H1 (cell line): ENCODE results near the gene IFI30.

Source experiments
- ATF2 ChIP-seq: IDR thresholded peaks from 2 replicates; pipeline ENCODE4 v1.6.1; 2012; ENCODE audit warnings: low read length, inconsistent platforms
- CTCF ChIP-seq, 3 experiments: IDR thresholded peaks; 1 replicate in 2 of 3; 2 replicates in 1 of 3; pipeline versions ENCODE4 v1.5.1 to v1.6.1; 2011; ENCODE audit warnings: low read length in 3 of 3, mild to moderate bottlenecking in 3 of 3, inconsistent platforms in 2 of 3, low read depth in 1 of 3, moderate library complexity in 1 of 3; ENCODE audit not compliant: insufficient read depth in 1 of 3; ENCODE audit errors: control extremely low read depth in 1 of 3
- EP300 ChIP-seq, 2 experiments: IDR thresholded peaks; 1 replicate in 1 of 2; 2 replicates in 1 of 2; pipeline ENCODE4 v1.6.1; 2011 to 2012; ENCODE audit warnings: low read depth in 2 of 2, low read length in 2 of 2, mild to moderate bottlenecking in 2 of 2, borderline replicate concordance in 1 of 2, inconsistent platforms in 1 of 2, moderate library complexity in 1 of 2
- EZH2 ChIP-seq: fragments of 200-600 bp; sonication (generic); IDR thresholded peaks from 2 replicates; pipeline ENCODE4 v1.7.1; 2012; ENCODE audit warnings: low read depth, mild to moderate bottlenecking, moderate library complexity, low read length, inconsistent platforms; ENCODE audit not compliant: severe bottlenecking
- KDM1A ChIP-seq: fragments of 200-600, 300-600 bp; sonication (generic); IDR thresholded peaks from 2 replicates; pipeline ENCODE4 v1.7.1; 2016; ENCODE audit warnings: mild to moderate bottlenecking, low read length, borderline replicate concordance
- KDM4A ChIP-seq: IDR thresholded peaks from one replicate; pipeline ENCODE4 v1.7.1; 2012; ENCODE audit warnings: low read depth, mild to moderate bottlenecking, moderate library complexity, low read length, inconsistent platforms; ENCODE audit not compliant: severe bottlenecking
- MAX ChIP-seq: IDR thresholded peaks from 2 replicates; pipeline ENCODE4 v1.6.1; 2012; ENCODE audit warnings: inconsistent platforms
- PHF8 ChIP-seq: fragments of 200-600 bp; sonication (generic); conservative IDR thresholded peaks from 2 replicates; pipeline ENCODE4 v1.7.1; 2012; ENCODE audit warnings: low read depth, mild to moderate bottlenecking, inconsistent platforms, low read length, moderate library complexity
- POLR2A ChIP-seq, 2 experiments: IDR thresholded peaks; 1 replicate in 1 of 2; 2 replicates in 1 of 2; pipeline ENCODE4 v1.6.1; 2011; ENCODE audit warnings: low read depth in 2 of 2, low read length in 2 of 2, mild to moderate bottlenecking in 2 of 2; ENCODE audit errors: control extremely low read depth in 1 of 2
- POU5F1 ChIP-seq: IDR thresholded peaks from 2 replicates; pipeline ENCODE4 v1.6.1; 2011; ENCODE audit warnings: low read depth, mild to moderate bottlenecking, low read length, moderate library complexity
- RAD21 ChIP-seq, 2 experiments: IDR thresholded peaks in 1 of 2; conservative IDR thresholded peaks in 1 of 2; 2 replicates each; pipeline ENCODE4 v1.6.1; 2011; ENCODE audit warnings: low read depth in 2 of 2, low read length in 2 of 2, improper control_type of control experiment in 1 of 2, inconsistent platforms in 1 of 2, mild to moderate bottlenecking in 1 of 2, moderate library complexity in 1 of 2
- SP1 ChIP-seq: IDR thresholded peaks from 2 replicates; pipeline ENCODE4 v1.6.1; 2011; ENCODE audit warnings: low read depth, low read length
- SUZ12 ChIP-seq: fragments of 200-600 bp; sonication (generic); IDR thresholded peaks from 2 replicates; pipeline ENCODE4 v1.6.1; 2012; ENCODE audit warnings: mild to moderate bottlenecking, inconsistent platforms, low read length, moderate library complexity, mixed read lengths

GRCh38 chr19:18147396-18147795, 26.2 kb upstream of the IFI30 start:
- no peak for TF ChIP-seq POU5F1
- TF ChIP-seq MAX, result no peak
- no peak for TF ChIP-seq EZH2
- no peak for TF ChIP-seq EP300 (IDR thresholded peaks at IDR 0.05; ENCODE audit: borderline replicate concordance in 1 of 2, low read depth in 2 of 2, low read length in 2 of 2)
- no peak for TF ChIP-seq PHF8
- no peak for TF ChIP-seq CTCF (IDR thresholded peaks at IDR 0.05; ENCODE audit: control extremely low read depth in 1 of 3, insufficient read depth in 1 of 3, low read depth in 1 of 3, low read length in 3 of 3)
- no peak for TF ChIP-seq RAD21 (IDR thresholded peaks at IDR 0.05 in 1 of 2, conservative IDR thresholded peaks at IDR 0.05 in 1 of 2; ENCODE audit: low read depth in 2 of 2, low read length in 2 of 2)
- TF ChIP-seq ATF2, result no peak
- no peak for TF ChIP-seq SP1
- no peak for TF ChIP-seq POLR2A (IDR thresholded peaks at IDR 0.05; ENCODE audit: control extremely low read depth in 1 of 2, low read depth in 2 of 2, low read length in 2 of 2)
- no peak for TF ChIP-seq KDM1A
- no peak for TF ChIP-seq SUZ12
- no peak for TF ChIP-seq KDM4A
